HepG2 (cell line): Measurements from ENCODE around the gene GALNT12. TPM values are rescaled to one million over a fixed set of nuclear protein-coding genes. Genes with fewer than 3 reads are reported as not detected.

Experiments
- AHDC1 ChIP-seq: sonication (generic); formaldehyde crosslinking; IDR thresholded peaks from 2 replicates; pipeline ENCODE4 v1.5.1; 2020; ENCODE audit warnings: mild to moderate bottlenecking, missing genetic modification reagents, borderline replicate concordance
- HCFC1 ChIP-seq: fragments of 150-350 bp; IDR thresholded peaks from 2 replicates; pipeline ENCODE4 v1.6.1; 2014; ENCODE audit warnings: low read depth, low read length
- HES4 ChIP-seq: sonication (generic); formaldehyde crosslinking; IDR thresholded peaks from 2 replicates; pipeline ENCODE4 v1.9.0; 2021; ENCODE audit warnings: mild to moderate bottlenecking, missing genetic modification reagents, borderline replicate concordance
- KDM5A ChIP-seq: fragments of 200-600 bp; sonication (generic); IDR thresholded peaks from 2 replicates; pipeline ENCODE4 v1.7.0; 2018; ENCODE audit warnings: antibody characterized with exemption, mild to moderate bottlenecking, low read length, borderline replicate concordance
- KDM6A ChIP-seq: IDR thresholded peaks from 2 replicates; pipeline ENCODE4 v1.6.1; 2016; ENCODE audit warnings: low read depth
- MAFK ChIP-seq, 2 experiments: IDR thresholded peaks in 1 of 2; conservative IDR thresholded peaks in 1 of 2; 2 replicates each; pipeline ENCODE4 v1.6.1; 2011; ENCODE audit warnings: improper control_type of control experiment in 2 of 2, low read length in 2 of 2
- PCBP1 ChIP-seq: fragments of 200-400 bp; formaldehyde crosslinking; IDR thresholded peaks from 2 replicates; pipeline ENCODE4 v1.6.1; 2017; ENCODE audit warnings: mild to moderate bottlenecking, low read depth, low read length, borderline replicate concordance
- RERE ChIP-seq: IDR thresholded peaks from 2 replicates; pipeline ENCODE4 v1.6.1; 2016; ENCODE audit warnings: low read depth, missing genetic modification reagents, missing compliant biosample characterization
- ZNF879 ChIP-seq: sonication (generic); formaldehyde crosslinking; IDR thresholded peaks from 2 replicates; pipeline ENCODE4 v1.8.1; 2023; ENCODE audit warnings: missing genetic modification reagents
- polyA plus RNA-seq, 8 experiments: library from polyadenylated mRNA; depleted of rRNA in 3 of 8; stranded (reverse) in 7 of 8; unstranded in 1 of 8; fragments of >200 nt; fragmentation: Illumina TruSeq in 4 of 8; extraction: Trizol in 4 of 8; gene quantifications; 2 replicates each; pipeline versions ENCODE4 v1.2.1 to v1.2.3, GENCODE V29; 2011 to 2016; ENCODE audit warnings: low read depth in 4 of 8, missing spikeins in 1 of 8, mixed read lengths in 1 of 8; ENCODE audit not compliant: insufficient read depth in 1 of 8
- total RNA-seq, 5 experiments: library from RNA; depleted of rRNA; stranded (reverse); fragments of >200 nt; fragmentation: Illumina TruSeq; extraction: Trizol; gene quantifications; 2 replicates each; pipeline ENCODE4 v1.2.3, GENCODE V29; 2016; ENCODE audit warnings: low read depth in 1 of 5
- TF ChIP-seq, protein P1 (sequence below): sonication (generic); formaldehyde crosslinking; IDR thresholded peaks from 2 replicates; pipeline ENCODE4 v1.8.1; 2023; ENCODE audit warnings: mild to moderate bottlenecking, moderate library complexity, missing genetic modification reagents

Gene GALNT12
- total and polyA plus RNA-seq, 2 of the 13 experiments (the other 11 are each of a cell fraction or from before 2014, with no cell fraction given): 0.07 TPM; not detected in 1

GRCh38 chr9:98897745-98898144, 90.3 kb downstream of the GALNT12 start (continued):
- no peak for TF ChIP-seq RERE
- TF ChIP-seq KDM5A: no peak
- TF ChIP-seq PCBP1: no peak
- no peak for TF ChIP-seq ZNF879 (CRISPR knock-in tag)
- TF ChIP-seq KDM6A (CRISPR knock-in tag): no peak
- TF ChIP-seq MAFK (conservative IDR thresholded peaks at IDR 0.05 in 1 of 2, IDR thresholded peaks at IDR 0.05 in 1 of 2; ENCODE audit: low read length in 2 of 2): no peak
- TF ChIP-seq AHDC1: no peak
- no peak for TF ChIP-seq HES4 (CRISPR knock-in tag)
- TF ChIP-seq, protein P1, sequence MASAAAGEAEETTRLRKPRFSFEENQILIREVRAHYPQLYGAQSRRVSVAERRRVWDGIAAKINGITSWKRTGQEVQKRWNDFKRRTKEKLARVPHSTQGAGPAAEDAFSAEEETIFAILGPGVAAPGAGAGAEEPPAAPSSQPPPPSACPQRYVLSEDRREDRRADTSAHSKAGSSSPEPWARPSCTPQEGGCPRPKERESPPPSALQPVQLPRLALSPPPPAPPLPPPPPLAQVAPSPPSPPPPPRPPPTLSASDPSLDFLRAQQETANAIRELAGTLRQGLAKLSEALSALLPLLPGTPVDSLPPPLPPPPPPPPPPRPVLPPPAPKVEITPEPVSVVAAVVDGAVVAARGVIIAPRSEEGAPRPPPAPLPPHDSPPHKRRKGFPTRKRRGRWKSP: no peak
- TF ChIP-seq HCFC1: no peak
